PFSK-1 (cell line): ENCODE results near the gene BRMS1.

Experiments
- FOXP2 ChIP-seq: optimal IDR thresholded peaks from 2 replicates; pipeline ENCODE3; 2011; ENCODE audit warnings: borderline replicate concordance, control low read depth, inconsistent platforms; ENCODE audit not compliant: insufficient read depth; ENCODE audit errors: extremely low read length, extremely low read depth
- POLR2AphosphoS5 ChIP-seq: IDR thresholded peaks from 2 replicates; pipeline ENCODE4 v1.6.1; 2012; ENCODE audit warnings: low read depth, mild to moderate bottlenecking, control low read depth, low read length, moderate library complexity
- REST ChIP-seq, 2 experiments: IDR thresholded peaks; 2 replicates each; pipeline versions ENCODE4 v1.6.1 to v1.8.0; 2011 to 2012; ENCODE audit warnings: low read depth in 2 of 2, low read length in 2 of 2, control low read depth in 1 of 2, inconsistent platforms in 1 of 2, mild to moderate bottlenecking in 1 of 2, moderate library complexity in 1 of 2; ENCODE audit not compliant: insufficient read depth in 1 of 2
- SIN3A ChIP-seq: IDR thresholded peaks from 2 replicates; pipeline ENCODE4 v1.6.1; 2012; ENCODE audit warnings: mild to moderate bottlenecking, low read length, moderate library complexity, borderline replicate concordance; ENCODE audit not compliant: insufficient read depth
- TAF1 ChIP-seq: IDR thresholded peaks from 2 replicates; pipeline ENCODE4 v1.6.1; 2012; ENCODE audit warnings: low read length, control low read depth, borderline replicate concordance; ENCODE audit not compliant: insufficient read depth

BRMS1 gene

GRCh38 chr11:66328031-66328301, 16.9 kb downstream of the BRMS1 start:
- TF ChIP-seq FOXP2 (no peak), SIN3A (no peak), TAF1 (no peak), POLR2AphosphoS5 (no peak), REST (IDR thresholded peaks at IDR 0.05; ENCODE audit: insufficient read depth in 1 of 2, low read depth in 2 of 2, low read length in 2 of 2) (no peak)

GRCh38 chr11:66327171-66328030, 17.5 kb downstream of the BRMS1 start:
- TF ChIP-seq FOXP2 = no peak
- TF ChIP-seq TAF1 = no peak
- TF ChIP-seq SIN3A = no peak
- TF ChIP-seq REST (IDR thresholded peaks at IDR 0.05; ENCODE audit: insufficient read depth in 1 of 2, low read depth in 2 of 2, low read length in 2 of 2) = no peak
- TF ChIP-seq POLR2AphosphoS5 = no peak

GRCh38 chr11:66326261-66327111, 18.4 kb downstream of the BRMS1 start:
- TF ChIP-seq TAF1 (no peak), SIN3A (no peak), FOXP2 (no peak), POLR2AphosphoS5 (no peak), REST (IDR thresholded peaks at IDR 0.05; ENCODE audit: insufficient read depth in 1 of 2, low read depth in 2 of 2, low read length in 2 of 2) (no peak)

- TF ChIP-seq POLR2AphosphoS5 (no peak), FOXP2 (no peak), SIN3A (no peak), REST (IDR thresholded peaks at IDR 0.05; ENCODE audit: insufficient read depth in 1 of 2, low read depth in 2 of 2, low read length in 2 of 2) (no peak)
Measured at GRCh38 chr11:66325263-66325671, 19.6 kb downstream of the BRMS1 start.
